Measurements from ENCODE around the gene ACTN1.

DNA sequence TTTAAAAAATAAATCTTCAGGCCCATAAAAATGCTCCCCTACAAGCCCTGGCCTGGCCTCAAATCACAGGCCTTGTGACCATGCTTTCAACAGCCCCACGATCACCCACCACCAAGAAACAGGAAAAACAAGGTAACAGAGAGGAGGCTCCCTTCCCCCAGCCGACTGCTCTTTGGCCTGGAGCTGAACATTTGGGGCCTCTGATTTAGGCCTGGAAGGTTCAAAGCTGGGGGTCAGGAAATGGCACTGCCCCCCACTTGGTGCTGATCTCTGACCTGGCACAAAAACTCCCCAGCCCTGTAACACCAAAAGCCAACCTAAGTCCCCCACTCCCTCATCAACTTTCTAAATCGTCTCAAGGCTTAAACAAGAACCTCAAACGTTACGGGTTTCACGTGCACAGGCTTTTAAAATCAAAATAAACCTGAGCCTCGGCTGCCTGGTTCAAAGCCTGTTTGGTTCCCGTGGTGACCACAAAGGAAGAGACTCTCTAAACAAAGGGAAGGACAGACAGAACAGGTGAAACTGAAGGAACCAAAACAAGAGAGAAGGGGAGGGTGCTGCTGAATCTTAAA, 9.0 kb downstream of the ACTN1 start:
- TF ChIP-seq CTCF (conservative IDR thresholded peaks at IDR 0.05) (no peak), ZFX (IDR thresholded peaks at IDR 0.05) (no peak)
